HG03159 (cell line): ENCODE data around the gene NTRK1.

Experiments used
- ATAC-seq: cut with Tn5 transposase; IDR thresholded peaks from one replicate; pipeline ENCODE4 v1.9.1; 2021; ENCODE audit warnings: mild to moderate bottlenecking, moderate library complexity; ENCODE audit not compliant: unreplicated experiment

Gene NTRK1

DNA sequence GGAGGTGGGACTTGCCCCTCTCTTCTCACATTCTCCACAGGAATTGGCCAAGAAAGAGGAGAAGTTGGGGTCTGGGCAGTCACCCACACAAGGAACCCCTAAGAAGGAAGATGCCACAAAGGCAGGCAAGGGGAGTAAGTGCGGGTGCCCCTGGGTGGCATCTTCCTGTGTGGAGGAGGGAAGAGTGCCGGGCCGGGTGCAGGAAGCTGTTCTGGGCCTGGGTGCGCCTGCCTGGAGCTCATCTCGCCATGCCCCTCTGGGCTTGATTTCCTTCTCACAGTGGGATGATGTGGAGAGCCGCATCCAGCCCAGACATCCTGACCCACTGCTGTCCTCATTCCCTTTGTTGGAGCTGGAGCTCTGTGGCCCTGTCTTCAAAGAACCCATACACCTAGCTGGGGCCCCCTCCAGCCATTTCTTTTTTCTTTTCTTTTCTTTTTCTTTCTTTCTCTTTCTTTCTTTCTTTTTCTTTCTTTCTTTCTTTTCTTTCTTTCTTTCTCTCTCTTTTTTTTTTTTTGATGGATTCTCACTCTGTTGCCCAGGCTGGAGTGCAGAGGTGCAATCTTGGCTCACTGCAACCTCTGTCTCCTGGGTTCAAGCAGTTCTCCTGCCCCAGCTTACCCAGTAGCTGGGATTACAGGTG, 69.1 kb downstream of the NTRK1 start:
- no peak for ATAC-seq

DNA sequence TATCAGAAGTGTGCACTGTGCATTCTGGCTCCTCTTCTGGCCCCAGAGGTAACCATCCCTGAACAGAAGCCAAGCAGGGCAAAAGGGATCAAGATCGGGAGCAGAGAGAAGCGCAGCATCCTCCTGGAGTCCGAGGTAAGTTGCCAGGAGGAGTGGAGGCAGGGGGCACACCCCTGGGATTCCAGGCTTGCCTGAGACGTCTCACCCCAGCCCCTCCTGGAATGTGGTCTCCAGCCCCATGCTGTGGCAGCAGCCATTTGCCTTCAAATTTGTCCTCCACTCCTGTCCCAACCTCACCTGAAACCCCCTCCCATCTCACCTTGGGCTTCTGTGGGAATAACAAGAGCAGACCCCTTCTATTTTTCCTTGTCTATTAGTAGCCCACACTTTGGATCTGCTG, 69.8 kb downstream of the NTRK1 start:
- no peak for ATAC-seq
